ENCODE measurements around the gene G3BP2. TPM values are rescaled to one million over a fixed set of nuclear protein-coding genes. Genes with fewer than 3 reads are reported as not detected.
"Not testable (repeated sequence)": the region's sequence is repeated elsewhere in the genome, so short reads cannot be mapped to it uniquely, and the experiment has no call there.

The G3BP2 gene
- total RNA-seq: 100 to 1,000 TPM in 3 of 4 donors, 10 to 100 TPM in 1; 98.6 to 152 (median 129) TPM

DNA sequence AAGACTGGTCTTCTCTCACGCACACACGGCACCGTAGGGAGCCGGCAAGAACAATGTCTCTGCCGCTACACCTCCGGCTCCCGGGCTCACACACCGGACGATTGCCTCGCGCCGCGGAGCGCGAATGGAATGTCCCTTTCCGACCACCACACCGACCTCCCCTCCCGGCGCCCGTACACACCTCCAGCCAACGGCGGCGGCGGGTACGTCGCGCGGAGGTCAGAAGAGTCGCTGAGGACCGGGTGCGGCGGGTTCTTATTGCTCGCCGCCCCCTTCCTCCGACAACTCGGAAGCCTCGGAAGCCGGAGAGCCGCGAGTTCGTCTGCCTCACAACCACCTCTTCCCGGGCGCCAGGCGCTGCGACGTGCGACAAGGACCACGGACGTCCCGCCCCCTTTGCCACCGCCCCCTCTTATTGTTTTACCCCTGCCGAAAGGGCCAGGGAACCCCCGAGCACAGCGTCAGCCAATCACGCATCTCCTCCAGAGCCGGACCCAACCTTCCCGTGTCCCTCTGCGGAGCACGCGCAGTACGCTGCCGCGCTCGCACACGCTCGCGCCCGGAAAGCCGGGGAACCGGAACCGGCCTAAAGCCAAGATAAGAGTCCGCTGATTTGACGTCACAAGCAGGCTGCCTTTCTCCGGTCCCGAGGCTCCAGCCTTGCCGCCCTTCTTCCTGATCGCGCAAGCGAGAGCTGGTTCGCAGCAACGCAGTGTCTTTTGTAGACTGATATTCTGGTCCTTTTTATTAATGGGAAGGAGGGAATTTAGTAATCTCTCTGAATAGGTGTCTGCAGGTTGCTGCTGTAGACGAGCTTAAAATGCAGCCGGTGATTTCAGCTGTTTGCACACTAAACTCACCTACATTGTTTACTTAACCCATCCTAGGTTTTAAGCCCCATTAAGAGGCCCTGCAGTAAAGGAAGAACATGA lies at the start of gene G3BP2:
Gene G3BP2, minus strand, starts transcription at position 385 of the 932 bp plus-strand sequence. CDS start 11,386 bp downstream, outside the sequence.
- H3K27ac ChIP-seq: peak within 1 kb of the TSS; percentile 95 to 99 (median 97)
- peak within 1 kb of the TSS; percentile 73 to 76 for H3K4me3 ChIP-seq
- WGBS, 2 donors (ENCODE audit: low coverage in 1 of 2): 0 to 1% methylated on average over 1 to 25 of the region's 83 CpGs
- peak; percentile 100 for ATAC-seq
- no peaks in the 10 kb centered on the region for H3K9me3 ChIP-seq
- peaks cover 0 to 46% (median 3%) of the 10 kb centered on the region in 3 donors for H3K4me1 ChIP-seq
- peak; percentile 87 for TF ChIP-seq POLR2AphosphoS5 (IDR thresholded peaks at IDR 0.05)
- no peak for TF ChIP-seq EP300 (IDR thresholded peaks at IDR 0.05)
- TF ChIP-seq, protein P1, sequence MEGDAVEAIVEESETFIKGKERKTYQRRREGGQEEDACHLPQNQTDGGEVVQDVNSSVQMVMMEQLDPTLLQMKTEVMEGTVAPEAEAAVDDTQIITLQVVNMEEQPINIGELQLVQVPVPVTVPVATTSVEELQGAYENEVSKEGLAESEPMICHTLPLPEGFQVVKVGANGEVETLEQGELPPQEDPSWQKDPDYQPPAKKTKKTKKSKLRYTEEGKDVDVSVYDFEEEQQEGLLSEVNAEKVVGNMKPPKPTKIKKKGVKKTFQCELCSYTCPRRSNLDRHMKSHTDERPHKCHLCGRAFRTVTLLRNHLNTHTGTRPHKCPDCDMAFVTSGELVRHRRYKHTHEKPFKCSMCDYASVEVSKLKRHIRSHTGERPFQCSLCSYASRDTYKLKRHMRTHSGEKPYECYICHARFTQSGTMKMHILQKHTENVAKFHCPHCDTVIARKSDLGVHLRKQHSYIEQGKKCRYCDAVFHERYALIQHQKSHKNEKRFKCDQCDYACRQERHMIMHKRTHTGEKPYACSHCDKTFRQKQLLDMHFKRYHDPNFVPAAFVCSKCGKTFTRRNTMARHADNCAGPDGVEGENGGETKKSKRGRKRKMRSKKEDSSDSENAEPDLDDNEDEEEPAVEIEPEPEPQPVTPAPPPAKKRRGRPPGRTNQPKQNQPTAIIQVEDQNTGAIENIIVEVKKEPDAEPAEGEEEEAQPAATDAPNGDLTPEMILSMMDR (IDR thresholded peaks at IDR 0.05): peak in 1 of 4 experiments; percentile 15
- TF ChIP-seq POLR2A (IDR thresholded peaks at IDR 0.05): peak; percentile 88 to 92
- no peaks in the 10 kb centered on the region for H3K36me3 ChIP-seq
- H3K27me3 ChIP-seq: no peaks in the 10 kb centered on the region

GRCh38 chr4:75722417-75722816 lies 49.2 kb upstream of the G3BP2 start:
- H3K27ac ChIP-seq: peak overlapping the region in 2 of 4 donors; percentile 94 to 97
- WGBS, 2 donors (ENCODE audit: low coverage in 1 of 2): 42 to 45% methylated on average over 3 of the region's 3 CpGs
- ATAC-seq: no peak
- H3K4me3 ChIP-seq: no peak overlapping the region
- H3K9me3 ChIP-seq: no peaks in the 10 kb centered on the region
- H3K36me3 ChIP-seq: no peaks in the 10 kb centered on the region
- H3K27me3 ChIP-seq: no peaks in the 10 kb centered on the region
- TF ChIP-seq, protein P1 (IDR thresholded peaks at IDR 0.05): no peak
- TF ChIP-seq POLR2A (IDR thresholded peaks at IDR 0.05): no peak
- TF ChIP-seq POLR2AphosphoS5 (IDR thresholded peaks at IDR 0.05): no peak
- no peak for TF ChIP-seq EP300 (IDR thresholded peaks at IDR 0.05)
- H3K4me1 ChIP-seq: peaks cover 0 to 37% (median 12%) of the 10 kb centered on the region in 3 donors

DNA sequence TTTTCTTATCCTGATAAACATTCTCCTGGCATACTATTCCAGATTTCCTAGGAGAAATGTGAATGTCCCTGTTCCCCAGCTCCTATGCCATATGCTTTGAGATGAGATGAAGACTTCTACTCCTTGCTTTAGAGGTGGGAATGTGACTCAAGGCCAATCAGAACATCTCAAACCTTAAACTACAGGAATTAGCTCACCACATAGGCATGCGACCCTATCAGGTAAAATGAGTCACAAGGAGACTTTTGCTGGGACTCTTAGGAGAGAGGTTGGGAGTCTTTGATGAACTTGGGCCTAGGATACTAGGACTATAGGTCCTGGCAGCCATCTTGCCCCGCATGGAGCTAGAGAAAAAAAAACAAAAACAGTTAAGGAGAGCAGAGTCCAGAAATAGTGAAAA lies 45.3 kb upstream of the G3BP2 start:
- H3K27ac ChIP-seq: no peak overlapping the region
- TF ChIP-seq POLR2A (IDR thresholded peaks at IDR 0.05) (no peak), POLR2AphosphoS5 (IDR thresholded peaks at IDR 0.05) (no peak), EP300 (IDR thresholded peaks at IDR 0.05) (no peak)
- TF ChIP-seq, protein P1 (IDR thresholded peaks at IDR 0.05): no peak
- no peak overlapping the region for H3K4me3 ChIP-seq
- WGBS, 2 donors (ENCODE audit: low coverage in 1 of 2): 94% methylated on average over 2 of the region's 2 CpGs; no CpG with 5 or more reads in 1 of the 2 donors
- no peaks in the 10 kb centered on the region for H3K27me3 ChIP-seq
- no peak for ATAC-seq
- peaks cover 8 to 38% (median 17%) of the 10 kb centered on the region in 3 donors for H3K4me1 ChIP-seq
- H3K36me3 ChIP-seq: no peaks in the 10 kb centered on the region
- no peaks in the 10 kb centered on the region for H3K9me3 ChIP-seq

DNA sequence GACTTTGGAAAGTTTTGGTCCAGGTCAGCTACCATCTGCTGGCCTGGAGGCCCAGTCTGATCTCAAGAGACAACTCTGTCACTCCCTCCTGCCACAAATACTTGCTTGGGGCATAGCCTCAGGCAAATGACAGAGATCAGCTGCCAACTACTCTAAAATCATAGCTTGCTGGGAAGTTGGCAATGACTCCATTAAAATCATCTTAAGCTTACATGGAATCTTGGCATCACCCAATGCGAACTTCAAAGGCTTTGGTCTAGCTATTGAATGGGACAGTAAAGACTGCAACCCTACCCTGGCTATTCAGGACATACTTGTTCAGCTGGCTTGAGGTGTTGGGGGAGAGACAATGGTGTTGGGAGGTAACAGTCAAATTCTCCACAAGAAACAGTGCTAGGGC lies 44.2 kb upstream of the G3BP2 start:
- H3K36me3 ChIP-seq: no peaks in the 10 kb centered on the region
- H3K9me3 ChIP-seq: no peaks in the 10 kb centered on the region
- H3K4me1 ChIP-seq: peaks cover 8 to 32% (median 12%) of the 10 kb centered on the region in 3 donors
- ATAC-seq: no peak
- no peak overlapping the region for H3K4me3 ChIP-seq
- no peaks in the 10 kb centered on the region for H3K27me3 ChIP-seq
- TF ChIP-seq, protein P1 (IDR thresholded peaks at IDR 0.05): no peak
- no peak for TF ChIP-seq POLR2A (IDR thresholded peaks at IDR 0.05)
- no peak for TF ChIP-seq POLR2AphosphoS5 (IDR thresholded peaks at IDR 0.05)
- no peak for TF ChIP-seq EP300 (IDR thresholded peaks at IDR 0.05)
- no peak overlapping the region for H3K27ac ChIP-seq
- 100% methylated on average over 1 of the region's 1 CpG for WGBS, 2 donors (ENCODE audit: low coverage in 1 of 2)

DNA sequence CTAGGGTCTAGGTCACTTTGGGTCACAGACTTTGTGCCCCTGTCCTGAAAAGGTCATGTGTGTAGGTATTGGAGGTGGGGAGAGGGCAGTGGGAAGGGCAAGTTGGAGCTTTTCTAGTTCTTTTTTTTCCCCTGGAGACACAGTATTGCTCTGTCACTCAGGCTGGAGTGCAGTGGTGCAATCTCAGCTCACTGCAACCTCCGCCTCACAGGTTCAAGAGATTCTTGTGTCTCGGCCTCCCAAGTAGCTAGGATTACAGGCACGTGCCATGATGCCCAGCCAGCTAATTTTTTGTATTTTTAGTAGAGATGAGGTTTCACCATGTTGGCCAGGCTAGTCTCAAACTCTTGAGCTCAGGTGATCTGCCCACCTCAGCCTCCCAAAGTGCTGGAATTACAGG lies 42.8 kb upstream of the G3BP2 start:
- WGBS, 2 donors (ENCODE audit: low coverage in 1 of 2): 83 to 89% methylated on average over 1 to 3 of the region's 3 CpGs
- not testable (repeated sequence) for H3K4me3 ChIP-seq
- H3K27ac ChIP-seq: peak overlapping the region in 1 of 4 donors; percentile 66

More for the DNA sequence above, 42.8 kb upstream of the G3BP2 start:
- not testable (repeated sequence) for H3K9me3 ChIP-seq, H3K27me3 ChIP-seq, ATAC-seq, H3K36me3 ChIP-seq
- H3K4me1 ChIP-seq: peaks cover 8 to 28% (median 12%) of the 10 kb centered on the region in 3 donors

All from gastroesophageal sphincter (tissue), 4 donors.